Measurements from ENCODE around the gene CNGA4.

The CNGA4 gene, protein sequence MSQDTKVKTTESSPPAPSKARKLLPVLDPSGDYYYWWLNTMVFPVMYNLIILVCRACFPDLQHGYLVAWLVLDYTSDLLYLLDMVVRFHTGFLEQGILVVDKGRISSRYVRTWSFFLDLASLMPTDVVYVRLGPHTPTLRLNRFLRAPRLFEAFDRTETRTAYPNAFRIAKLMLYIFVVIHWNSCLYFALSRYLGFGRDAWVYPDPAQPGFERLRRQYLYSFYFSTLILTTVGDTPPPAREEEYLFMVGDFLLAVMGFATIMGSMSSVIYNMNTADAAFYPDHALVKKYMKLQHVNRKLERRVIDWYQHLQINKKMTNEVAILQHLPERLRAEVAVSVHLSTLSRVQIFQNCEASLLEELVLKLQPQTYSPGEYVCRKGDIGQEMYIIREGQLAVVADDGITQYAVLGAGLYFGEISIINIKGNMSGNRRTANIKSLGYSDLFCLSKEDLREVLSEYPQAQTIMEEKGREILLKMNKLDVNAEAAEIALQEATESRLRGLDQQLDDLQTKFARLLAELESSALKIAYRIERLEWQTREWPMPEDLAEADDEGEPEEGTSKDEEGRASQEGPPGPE

DNA sequence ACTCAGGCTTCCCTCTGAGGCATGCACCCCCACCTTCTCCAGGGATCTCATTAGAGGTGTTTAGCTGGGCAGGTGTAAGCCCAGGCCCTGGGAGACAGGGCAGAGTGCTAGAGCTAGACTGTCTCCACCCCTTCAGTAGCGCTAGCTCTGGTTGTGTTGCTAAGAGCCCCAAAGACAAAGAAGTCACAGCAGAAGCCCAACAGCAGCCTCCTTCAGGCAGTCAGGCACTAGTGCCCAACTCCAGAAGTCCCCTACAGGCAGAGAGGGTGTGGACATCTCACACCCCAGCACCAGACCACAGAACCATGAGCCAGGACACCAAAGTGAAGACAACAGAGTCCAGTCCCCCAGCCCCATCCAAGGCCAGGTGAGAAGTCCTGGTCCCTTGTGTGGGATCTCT lies at the start of gene CNGA4:
TSS of gene CNGA4 (plus strand) at position 188 of the 400 bp plus-strand sequence. CDS start at position 306, 118 bp downstream.
- DNase-seq (ENCODE audit: low spot score) = no peak

DNA sequence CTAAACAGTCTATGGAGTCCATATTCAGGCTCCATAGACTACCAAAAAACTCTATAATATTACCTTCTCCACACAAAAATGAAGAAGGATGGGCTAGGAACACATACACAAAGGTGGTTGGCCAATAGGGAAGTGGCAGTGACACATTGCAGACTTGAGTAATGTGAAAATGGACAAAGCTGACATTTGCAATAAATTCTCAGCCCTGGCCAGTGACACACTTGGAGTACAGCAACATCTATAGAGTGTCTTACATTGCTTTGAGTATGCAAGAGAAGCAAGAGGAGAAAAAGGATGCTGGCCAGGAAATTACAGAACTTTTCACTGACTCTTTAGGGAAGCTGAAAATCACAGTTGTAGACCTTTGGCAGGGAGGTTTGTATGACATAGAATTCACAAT lies 47.1 kb upstream of the CNGA4 start:
- DNase-seq (ENCODE audit: low spot score) = no peak

DNA sequence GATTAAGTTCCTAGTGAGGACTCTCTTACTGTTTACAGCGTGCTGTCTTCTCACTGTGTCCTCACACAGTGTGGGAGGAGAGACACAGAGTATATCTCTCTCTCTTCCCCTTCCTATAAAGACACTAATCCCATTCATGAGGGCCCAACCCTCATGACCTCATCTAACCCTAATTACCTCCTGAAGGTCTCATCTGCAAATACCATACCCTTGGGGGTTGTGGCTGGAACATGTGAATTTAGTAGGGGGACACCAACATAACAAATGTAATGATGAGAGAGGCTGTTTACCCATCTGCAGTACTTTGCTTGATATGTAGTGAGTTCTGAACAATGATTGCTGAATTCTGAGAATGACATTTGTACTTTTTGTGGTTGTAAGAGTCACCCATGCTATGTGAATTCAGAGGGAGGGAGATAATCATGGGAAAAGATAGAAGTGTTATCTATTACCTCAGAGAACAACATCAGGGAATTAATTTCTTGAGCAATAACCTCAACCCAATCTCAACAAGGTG lies 44.8 kb upstream of the CNGA4 start:
- DNase-seq (ENCODE audit: low spot score) = no peak

DNA sequence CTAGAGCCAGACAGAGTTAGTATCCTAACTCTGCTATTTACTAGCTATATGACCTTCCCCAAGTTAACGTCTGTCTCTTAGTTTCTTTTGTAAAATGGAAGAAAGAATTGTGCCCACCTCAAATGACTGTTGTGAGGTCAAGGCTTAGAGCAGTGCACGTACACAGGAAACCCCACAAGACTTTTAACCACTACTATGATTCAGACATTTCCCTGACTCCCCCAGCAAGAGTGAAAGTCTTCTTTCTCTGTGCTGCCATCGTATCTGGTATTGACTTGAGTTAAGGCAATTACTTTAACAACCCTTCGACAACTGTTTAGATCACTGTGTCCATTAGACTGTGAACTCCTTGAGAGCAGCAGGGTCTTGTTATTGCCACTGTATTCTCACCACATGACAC lies 42.5 kb upstream of the CNGA4 start:
- DNase-seq (ENCODE audit: low spot score) = no peak

DNA sequence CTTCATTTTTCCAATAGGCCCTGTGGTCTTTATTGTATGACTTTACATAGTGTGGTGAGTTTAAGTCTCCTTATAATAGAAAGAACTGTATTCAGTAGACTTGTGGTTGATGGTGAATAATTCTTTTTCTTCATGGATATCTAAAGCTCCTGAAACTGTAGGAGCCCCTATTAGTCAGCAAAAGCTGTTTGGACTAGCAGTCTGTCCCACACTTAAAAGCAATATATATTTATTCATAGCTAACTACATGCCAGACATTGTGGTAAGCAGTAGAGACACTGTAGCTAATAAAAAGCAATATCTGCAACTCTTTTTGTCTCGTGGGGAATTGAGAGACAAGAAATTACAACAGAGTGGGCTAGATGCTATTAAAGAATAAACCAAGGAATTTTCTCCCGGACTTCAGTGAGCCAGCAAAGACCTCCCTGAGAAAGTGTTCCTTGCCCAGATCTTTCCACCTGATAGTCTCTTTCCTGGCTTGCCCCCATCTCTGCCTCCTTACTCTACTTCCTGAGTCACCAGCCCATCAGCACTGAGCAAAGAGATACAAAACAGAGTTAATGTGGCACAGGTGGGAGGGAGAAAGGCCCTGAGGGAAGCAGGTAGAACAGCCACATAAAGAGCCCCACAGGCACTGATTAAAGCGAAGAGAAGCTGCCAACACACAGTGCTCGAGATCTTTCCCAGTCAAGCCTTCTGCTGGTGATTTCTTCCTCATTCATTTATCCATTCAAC lies 41.3 kb upstream of the CNGA4 start:
- no peak for DNase-seq (ENCODE audit: low spot score)

DNA sequence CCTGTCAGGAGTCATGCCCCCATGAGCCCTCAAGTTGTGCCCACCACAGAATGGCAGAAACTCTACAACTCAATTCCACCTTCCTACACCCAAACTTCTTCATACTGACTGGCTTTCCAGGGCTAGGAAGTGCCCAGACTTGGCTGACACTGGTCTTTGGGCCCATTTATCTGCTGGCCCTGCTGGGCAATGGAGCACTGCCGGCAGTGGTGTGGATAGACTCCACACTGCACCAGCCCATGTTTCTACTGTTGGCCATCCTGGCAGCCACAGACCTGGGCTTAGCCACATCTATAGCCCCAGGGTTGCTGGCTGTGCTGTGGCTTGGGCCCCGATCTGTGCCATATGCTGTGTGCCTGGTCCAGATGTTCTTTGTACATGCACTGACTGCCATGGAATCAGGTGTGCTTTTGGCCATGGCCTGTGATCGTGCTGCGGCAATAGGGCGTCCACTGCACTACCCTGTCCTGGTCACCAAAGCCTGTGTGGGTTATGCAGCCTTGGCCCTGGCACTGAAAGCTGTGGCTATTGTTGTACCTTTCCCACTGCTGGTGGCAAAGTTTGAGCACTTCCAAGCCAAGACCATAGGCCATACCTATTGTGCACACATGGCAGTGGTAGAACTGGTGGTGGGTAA lies 39.6 kb upstream of the CNGA4 start, which contains the start of gene OR52W1:
TSS of gene OR52W1 (plus strand) at position 51 of the 637 bp plus-strand sequence. CDS start at position 51, 0 bp downstream.
- no peak for DNase-seq (ENCODE audit: low spot score)

DNA sequence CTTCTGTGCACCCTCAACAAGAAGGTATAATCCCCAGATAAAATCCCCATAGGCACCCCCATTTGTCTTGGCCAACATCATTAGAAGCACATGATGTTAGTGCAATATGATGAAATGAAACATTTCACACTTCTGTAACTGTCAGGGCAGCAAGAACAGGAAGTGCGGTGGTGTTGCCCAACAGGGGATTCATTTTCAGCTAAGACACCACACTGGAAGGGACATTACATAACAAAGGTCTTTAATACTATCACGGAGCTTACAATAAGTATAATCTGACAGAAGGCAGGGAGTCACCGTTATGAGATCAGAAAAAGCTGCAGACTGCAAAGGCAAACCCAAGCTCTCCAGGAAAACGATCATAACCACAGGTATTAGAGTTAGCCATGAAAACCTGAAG lies 37.9 kb upstream of the CNGA4 start:
- DNase-seq (ENCODE audit: low spot score) = no peak

DNA sequence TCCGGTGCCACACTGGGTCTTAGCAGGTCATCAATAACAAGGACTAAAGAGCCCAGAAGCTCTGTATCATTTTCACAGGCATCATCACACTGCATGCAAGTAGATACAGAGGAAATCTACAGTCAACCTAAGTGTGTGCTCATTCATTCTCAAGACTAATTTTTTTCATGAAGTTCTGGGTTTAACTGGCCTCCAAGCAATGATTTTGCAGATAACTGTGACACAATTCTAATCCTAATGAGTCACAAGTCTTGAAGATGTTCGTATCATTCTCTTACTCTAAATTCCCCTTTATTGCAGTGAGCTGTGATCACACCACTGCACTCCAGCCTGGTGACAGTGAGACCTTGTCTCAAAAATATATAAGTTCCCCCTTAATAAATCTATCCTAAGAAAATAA lies 37.4 kb upstream of the CNGA4 start:
- peak; percentile 29 for DNase-seq (ENCODE audit: low spot score)

DNA sequence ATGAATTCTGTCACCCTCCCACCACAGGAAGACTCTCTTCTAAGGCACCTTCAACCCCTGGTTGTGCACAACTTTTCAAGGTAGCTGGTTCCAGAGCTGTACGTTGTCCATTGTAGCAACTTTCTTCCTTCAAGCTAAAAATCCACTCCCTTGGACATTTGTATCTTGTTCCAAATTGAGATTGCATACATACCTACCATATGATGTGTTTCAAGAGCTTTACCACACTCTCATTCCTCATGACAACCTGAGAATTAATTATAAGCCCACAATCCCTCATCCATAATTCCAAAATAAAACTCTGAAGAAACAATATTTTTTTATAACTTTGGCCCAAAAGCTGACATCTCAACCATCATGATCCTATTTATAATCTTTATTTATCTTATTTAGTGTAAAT lies 36.8 kb upstream of the CNGA4 start:
- DNase-seq (ENCODE audit: low spot score) = no peak

DNA sequence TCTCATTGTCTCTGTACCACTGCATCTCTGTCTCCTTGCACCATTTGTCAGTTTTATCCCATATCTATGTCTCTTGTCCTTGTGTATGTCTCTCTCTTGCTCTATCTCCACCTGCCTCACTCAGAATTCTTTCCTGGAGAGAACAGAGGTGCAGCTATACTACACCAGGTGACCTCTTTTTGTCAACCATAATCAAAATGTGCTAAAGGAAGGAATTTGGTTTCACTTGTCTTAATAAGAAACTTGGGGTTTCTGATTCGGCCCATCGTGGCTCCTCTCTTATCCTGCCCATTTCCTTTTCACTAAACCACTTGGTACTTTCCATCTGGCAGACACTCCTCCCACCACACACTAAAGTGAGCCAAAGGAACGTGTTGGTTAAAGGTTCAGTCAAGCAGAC lies 35.6 kb upstream of the CNGA4 start:
- DNase-seq (ENCODE audit: low spot score) = no peak

DNA sequence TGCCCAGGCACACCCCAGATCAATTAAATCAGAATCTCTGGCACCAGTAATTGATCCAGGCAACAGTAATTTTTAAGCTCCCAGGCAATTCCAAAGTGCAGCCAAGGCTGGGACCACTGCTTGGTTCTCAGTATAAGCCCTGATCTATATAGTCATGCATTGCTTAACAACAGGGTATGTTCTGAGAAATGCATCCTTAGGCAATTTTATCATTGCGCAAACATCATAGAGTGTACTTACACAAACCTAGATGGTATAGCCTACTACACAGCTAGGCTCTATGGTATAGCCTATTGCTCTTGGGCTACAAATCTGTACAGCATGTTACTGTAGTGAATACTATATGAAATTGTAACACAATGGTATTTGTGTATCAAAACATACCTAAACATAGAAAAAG lies 34.2 kb upstream of the CNGA4 start:
- no peak for DNase-seq (ENCODE audit: low spot score)

DNA sequence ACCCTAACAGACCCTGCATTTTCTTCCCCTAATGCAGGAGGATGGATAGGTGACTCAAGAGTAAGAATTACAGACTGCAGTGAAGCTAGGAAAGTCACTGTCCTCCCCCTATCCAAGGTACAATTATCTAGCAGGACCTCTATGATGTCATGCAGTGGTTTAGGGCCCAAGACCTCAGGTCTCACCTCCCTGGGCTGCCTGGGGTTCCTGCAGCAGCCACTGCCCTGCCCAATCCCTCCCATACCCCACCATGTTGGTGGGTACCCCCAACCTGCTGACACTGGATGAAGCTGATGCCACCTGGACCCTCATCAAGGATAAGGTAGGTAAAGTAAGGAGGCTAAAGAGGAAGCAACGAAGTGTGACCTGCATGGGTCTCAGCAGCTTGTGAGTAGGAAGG lies 33.5 kb upstream of the CNGA4 start, which contains the start of gene C11orf42:
TSS of gene C11orf42 (plus strand) at position 192 of the 400 bp plus-strand sequence. CDS start at position 251, 59 bp downstream.
- DNase-seq (ENCODE audit: low spot score) = no peak

DNA sequence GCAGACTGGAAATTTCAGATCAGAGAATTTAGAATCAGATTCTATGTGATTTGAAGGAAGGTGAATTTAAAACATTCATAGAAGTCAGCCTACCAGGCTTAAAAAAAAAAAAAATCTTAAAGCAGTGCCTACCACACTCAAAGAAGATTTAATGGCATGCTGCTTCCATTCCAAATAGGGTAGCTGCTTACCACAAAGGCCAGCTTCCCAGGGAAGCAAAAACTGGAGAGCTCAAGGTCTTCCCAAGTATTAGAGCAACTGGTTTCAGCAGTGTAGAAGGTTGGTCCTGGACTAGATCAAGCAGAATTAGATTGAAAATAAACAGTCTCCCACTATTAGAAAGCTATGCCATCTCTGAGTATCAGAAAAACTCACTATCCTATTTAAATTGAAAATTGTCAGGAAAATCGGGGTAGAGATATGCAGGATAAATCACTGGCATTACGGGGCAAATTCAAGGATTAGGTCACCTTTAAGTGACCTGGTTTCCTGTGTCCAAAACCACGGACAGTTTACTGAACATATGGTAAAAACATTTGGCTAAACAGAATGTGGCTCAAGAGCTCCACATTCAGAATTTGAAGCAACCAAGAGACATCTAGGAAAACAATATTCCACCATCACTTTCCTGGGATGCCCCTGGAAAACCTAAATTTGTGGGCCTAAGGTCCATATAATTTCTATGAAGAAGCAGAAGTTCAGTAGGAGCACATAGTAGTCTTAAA lies 32.3 kb upstream of the CNGA4 start:
- no peak for DNase-seq (ENCODE audit: low spot score)

DNA sequence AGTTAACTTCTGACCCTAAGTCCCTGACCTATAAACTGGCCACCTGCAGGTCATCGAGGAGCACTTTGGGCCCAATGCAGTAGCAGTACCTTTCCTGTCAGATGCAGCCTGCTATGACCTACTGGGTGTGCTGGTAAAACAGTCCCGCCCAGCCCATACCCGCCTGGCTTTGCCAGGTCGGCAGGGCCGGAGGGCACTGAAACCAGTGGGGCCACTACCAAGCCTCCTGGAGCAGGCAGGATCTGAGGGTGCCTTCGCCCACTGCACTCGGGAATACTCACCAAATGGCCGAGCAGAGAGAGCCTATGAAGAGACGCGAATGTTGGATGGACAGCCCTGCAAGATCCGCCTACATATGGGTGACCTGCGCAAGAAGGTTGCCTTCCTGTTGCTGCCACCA lies 29.1 kb upstream of the CNGA4 start:
- no peak for DNase-seq (ENCODE audit: low spot score)

DNA sequence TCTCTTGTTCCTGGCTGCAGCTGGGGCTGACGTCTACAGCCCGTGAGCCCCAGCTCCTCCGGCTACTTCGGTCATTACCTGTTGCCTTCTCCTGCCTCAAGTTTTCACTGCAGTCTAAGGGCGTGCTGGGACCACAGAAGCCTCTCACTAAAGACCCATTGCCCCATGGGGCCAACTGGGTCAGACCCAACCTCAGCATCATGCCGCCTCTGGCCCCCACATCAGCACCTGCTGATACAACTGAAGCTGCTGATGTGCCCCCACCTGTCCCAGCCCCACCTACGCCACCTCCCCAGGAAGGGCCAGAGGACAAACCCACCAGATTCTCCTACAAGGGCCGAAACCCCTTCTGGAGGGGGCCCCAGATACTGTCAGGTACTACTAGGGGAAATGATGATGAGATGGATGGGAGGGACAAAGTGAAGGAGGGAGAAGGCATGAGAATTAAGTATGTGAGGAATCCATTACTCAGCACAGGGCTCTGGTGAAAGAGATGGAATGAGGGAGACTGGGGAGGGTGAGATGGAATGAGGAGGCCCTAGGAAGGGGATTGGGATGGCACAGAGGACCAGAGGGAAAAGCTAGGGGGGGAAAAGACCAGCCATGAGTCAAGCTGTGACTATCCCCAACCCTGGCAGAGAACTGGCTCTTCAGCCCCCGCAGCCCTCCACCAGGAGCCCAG lies 28.5 kb upstream of the CNGA4 start:
- DNase-seq (ENCODE audit: low spot score) = peak; percentile 64

DNA sequence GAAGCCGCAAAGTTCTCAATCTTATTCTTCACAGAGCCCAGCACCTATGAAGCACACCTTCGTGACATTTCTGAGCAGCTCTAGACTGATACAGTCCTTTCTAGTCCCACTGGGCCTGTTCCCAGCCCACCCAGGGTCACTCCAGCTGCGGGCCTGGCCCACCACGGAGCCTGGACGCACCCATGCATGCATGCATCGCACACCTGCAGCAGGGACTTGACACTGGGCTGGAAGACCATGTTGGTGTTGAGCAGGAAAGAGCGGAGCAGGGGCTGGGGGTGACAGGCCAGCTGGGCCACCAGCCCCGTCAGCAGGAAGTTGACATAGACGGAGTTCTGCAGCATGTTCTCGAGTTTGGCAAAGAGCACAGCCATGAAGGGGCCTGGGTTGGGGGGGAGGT lies 24.4 kb upstream of the CNGA4 start:
- no peak for DNase-seq (ENCODE audit: low spot score)

DNA sequence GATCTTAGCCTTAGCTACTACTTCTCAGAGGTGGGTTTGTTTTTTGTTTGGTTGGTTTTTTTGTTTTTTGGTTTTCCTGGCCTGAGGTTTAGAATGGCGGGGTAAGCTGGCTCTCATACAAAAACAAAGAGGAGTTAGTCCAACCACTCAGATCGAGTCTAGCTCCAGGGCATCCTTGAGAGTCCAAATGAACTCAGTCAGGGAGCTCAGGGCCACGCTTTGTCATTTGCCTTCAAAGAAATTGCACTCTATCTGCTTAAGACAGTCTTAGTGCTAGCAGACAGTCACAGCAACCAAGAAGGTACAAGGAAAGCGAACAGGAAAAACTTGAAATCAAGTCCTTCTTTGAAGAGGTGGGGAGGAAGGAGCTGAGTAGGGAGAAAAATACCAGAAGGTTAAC lies 22.4 kb upstream of the CNGA4 start:
- DNase-seq (ENCODE audit: low spot score) = no peak

DNA sequence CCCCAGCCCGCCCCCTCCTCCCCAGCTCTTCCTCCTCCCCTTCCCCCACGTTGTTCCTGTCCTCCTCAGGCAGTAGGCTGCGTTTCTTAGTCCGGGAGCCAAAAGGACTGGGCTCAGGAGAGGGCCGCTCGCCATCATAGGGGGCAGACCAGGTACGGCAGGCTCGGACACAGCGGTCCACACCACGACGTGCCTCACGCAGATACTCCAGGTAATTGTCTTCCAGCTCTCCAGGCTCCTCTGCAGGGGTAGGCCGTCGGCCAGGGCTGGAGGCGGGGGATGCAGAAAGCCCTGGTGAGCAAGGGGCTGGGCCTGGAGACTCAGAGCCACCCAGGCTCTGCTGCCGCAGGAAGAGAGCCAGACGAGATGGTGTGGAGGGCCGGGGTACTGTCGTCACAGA lies 21.2 kb upstream of the CNGA4 start:
- no peak for DNase-seq (ENCODE audit: low spot score)

DNA sequence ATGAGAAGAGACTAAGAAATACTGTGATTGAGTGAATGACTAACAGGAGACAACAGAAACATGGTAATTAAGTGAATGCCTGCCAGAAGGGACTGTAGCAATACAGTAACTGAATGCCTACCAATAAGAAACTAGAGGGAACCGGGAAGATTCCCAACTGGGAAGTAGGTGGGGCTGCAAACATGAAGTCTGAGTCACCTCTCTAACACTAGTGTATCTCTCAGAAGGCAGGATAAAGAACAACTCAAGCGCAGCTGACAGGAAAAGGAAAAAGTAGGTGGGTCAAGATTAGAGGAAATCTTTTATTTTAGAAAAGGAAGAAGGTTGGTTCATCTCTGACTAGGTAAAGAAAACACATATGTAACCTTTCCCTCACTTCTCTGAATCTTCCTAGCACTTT lies 19.5 kb upstream of the CNGA4 start:
- DNase-seq (ENCODE audit: low spot score) = peak; percentile 91

DNA sequence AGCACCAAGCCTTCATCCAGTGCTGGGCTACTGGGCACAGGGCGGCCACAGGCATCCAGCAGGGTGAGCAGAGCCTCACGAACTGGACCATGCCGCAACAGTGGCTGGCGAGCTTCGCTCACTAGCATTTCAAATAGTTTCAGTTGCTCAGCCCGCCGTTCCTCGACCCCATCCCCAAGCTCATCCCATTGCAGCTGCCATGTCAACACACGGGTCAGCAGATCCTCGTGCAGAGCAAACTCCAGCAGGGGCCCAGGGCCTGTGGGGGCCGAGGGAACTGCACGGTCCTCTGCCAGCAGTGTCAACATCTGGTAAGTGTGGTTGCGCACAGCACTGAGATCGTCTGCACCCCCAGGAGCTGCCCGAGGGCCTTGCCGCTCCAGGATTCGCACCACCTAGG lies 15.0 kb upstream of the CNGA4 start:
- no peak for DNase-seq (ENCODE audit: low spot score)

DNA sequence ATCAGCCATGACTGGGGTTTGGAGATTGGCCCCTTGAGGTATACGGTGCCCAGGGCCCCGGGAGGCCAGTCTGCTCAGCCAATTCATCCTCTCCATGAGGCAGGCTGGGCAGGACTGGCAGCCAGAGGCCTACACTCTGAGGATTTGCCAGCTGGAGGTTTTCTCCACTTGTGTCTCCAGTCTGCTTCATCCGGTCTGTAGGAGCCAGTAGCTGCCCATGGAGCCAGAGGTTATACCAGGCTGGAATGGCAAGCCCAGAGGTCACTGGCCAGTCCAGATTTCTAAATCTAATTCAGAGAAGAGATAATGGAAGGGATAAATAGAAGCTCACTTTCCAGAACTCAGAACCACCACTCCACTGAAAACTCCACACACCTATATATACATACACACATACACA lies 14.5 kb upstream of the CNGA4 start:
- no peak for DNase-seq (ENCODE audit: low spot score)
